ENCODE results near the gene FBXW4.
"Not testable (repeated sequence)": the region's sequence is repeated elsewhere in the genome, so short reads cannot be mapped to it uniquely, and the experiment has no call there.

Gene FBXW4

GRCh38 chr10:101655570-101655969 lies 39.4 kb downstream of the FBXW4 start:
- no peak for DNase-seq

- no peak for DNase-seq
Measured at GRCh38 chr10:101653536-101653935, 41.4 kb downstream of the FBXW4 start.

DNA sequence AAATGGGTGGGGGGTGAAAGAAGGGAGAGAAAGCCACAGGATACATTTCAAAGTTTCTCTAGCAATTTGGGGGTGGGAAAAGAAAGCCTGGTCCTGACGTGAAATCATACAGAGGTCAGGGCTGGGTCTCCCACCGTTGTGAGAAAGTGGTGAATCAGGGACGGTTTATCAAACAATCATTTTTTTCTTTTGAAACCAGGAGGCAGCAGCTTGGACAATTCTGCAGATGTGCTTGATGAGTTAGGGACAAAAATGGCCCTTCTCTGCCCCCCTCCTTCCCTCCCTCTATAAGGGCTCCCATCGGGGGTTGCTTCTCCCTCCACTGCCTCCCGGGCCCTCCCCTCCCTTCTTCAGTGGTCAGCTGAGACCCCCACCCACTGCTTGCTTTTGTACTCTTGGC lies 43.6 kb downstream of the FBXW4 start:
- no peak for DNase-seq

DNA sequence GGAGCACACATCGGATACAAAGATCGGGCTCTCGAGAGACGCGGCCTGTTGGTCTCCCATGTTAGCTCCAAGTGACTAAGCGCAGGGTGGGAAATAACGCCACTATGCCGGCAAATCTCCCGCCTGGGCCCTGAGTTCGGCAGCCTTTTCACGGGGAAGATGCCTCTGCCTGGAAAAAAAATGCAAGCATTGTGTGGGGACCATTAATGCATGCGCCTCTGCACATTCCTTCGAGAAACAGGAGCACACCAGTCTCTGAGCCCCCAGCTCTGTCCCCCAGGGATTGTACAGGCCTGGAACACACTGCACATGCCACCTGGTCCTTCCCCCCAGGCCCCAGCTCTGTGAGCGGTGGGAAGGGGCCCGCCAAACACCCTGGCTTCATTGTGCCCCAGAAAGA lies 44.1 kb downstream of the FBXW4 start:
- DNase-seq, result no peak

DNA sequence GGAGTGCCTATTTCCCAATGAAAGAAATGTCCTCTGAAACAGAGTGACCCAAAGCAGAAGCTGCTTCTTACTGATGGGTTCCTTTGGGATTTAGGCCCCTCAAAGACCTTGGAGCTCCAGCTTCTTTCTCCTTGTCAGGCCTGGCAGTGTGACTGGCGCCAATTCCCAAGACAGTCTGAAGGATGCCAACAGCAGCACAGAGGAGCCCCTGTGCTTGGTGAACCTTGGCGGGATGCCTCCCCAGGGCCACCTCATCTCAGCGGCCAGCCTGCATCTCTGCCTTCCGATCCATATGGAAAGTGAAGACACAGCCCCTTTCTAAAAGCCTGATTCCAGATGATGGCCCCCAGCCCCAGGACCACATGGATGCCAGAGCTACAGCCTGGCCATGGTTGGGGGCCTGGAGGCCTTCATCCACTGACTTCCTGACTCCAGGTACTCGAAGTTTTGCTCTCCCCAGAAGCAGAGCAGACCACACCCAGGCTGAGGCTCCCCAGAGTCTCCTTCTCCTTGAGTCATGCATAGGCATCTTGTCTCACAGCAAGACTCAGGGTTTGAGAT lies 45.4 kb downstream of the FBXW4 start:
- DNase-seq, result no peak

DNA sequence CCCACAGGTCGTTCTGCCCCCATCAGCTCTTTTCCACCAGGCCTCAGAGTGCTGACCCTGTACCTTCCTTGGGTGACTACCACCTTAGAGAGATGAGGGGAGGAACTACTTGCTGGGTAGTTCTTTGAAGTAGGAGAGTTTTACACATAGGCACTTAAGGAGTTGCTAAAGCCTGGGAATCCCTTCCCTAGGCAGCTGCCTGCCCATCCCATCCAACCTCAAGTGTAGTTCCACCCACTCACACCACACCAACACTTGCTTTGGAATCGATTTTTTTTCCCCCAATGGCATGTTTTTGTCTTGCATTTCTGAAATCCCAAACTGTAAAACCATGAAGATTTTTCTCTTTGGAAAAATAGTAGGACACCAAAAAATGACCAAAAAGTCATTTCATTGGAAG lies 47.7 kb downstream of the FBXW4 start:
- DNase-seq, result no peak

- no peak for DNase-seq
Measured at GRCh38 chr10:101646364-101646763, 48.6 kb downstream of the FBXW4 start.

DNA sequence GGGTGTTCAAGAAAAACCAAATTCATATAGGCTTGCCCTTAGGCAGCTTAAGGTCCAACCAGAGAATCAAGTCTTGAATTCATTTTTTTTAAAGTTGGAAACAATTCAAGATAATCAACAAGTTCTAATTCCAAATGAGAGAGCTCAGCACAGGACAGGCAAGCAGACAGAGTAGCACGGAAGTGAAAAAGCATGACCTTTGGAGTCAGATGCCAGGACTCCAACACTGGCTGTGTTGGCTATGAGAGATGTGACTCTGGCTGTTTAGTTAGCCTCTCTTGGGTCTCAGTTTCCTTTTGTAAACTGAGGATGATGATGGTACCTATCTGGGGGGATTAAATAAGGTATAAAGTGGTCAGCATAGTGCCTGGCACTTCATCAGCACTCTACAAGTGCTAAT lies 49.3 kb downstream of the FBXW4 start:
- DNase-seq, result no peak

- no peak for DNase-seq
Measured at GRCh38 chr10:101644002-101644401, 51.0 kb downstream of the FBXW4 start.

GRCh38 chr10:101643546-101643945 lies 51.4 kb downstream of the FBXW4 start:
- no peak for DNase-seq

DNA sequence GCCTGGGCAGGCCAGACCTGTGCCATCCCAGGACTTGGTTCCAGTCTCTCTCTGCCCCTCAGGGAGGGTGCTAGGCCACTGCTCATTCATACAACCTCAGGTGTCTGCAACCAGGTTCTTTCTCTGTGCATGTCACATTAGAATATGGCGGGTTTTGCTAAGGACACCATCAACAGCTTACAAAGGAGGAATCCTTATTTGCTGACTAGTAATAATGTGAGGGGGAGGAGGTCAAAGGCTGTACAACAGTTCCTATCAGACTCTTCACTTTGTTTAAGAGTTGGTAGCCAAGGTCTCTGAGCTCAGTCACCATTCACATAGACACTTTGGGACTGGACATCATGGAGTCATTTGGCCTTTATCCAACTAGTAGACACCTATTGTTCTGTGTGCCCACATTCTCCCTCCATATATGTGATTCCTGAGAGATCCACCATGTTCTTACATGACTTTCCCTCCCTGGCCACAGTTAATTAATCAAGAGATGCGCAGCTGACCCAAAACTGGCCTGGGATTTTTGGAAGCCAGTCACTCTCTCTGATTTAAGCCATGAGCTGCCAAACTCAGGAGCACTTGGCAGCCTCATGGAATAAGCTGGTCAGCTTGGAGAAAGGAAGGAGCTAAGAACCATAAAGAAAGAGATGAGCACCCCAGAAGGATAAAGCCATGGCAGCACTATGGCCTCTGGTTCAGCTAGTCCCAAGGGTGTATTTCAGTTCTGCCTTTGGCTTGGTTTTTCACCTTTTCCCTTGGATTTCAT lies 55.6 kb downstream of the FBXW4 start:
- no peak for DNase-seq

- DNase-seq, result not testable (repeated sequence)
Measured at GRCh38 chr10:101633510-101633909, 61.5 kb downstream of the FBXW4 start.

DNA sequence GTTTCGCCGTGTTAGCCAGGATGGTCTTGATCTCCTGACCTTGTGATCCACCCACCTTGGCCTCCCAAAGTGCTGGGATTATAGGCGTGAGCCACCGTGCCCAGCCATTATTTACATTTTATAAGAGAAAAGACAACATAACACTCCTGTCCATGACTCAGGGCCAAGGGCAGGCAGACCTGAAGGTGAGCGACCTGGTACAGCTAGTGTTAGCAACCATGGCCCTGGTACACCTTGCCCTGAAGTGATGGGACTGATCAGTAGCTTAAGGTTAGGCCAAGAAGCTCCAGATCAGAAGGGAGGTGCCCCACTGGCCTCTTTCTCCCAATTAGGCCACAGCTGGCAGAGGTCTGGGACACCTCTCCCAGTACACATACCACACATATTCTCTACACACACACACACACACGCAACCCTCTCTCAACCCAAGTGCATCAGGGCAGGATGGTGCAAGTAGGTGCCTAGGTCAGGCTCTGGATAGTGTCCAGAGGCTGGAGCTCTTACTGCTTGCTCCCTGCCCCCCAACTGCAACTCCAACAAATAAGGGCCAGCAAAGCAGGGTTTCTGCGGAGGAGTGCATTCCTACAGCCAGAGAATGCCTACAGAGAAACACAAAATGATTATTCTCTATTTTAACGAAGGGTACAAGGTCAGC lies 63.0 kb downstream of the FBXW4 start:
- no peak for DNase-seq

DNA sequence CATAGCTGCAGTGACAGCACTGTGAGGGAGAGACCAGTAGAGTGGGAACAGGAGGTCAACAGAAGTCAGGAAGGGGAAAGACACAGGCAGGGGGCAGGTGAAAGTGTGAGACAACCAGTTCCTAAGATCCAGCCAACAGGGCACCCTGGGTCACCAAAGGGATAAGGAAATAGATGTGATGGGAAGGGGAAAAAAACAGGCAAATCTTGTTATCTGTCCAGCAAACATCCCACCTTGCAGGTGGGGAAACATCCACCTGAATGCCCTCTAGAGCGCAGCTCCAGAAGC lies 64.4 kb downstream of the FBXW4 start:
- no peak for DNase-seq

DNA sequence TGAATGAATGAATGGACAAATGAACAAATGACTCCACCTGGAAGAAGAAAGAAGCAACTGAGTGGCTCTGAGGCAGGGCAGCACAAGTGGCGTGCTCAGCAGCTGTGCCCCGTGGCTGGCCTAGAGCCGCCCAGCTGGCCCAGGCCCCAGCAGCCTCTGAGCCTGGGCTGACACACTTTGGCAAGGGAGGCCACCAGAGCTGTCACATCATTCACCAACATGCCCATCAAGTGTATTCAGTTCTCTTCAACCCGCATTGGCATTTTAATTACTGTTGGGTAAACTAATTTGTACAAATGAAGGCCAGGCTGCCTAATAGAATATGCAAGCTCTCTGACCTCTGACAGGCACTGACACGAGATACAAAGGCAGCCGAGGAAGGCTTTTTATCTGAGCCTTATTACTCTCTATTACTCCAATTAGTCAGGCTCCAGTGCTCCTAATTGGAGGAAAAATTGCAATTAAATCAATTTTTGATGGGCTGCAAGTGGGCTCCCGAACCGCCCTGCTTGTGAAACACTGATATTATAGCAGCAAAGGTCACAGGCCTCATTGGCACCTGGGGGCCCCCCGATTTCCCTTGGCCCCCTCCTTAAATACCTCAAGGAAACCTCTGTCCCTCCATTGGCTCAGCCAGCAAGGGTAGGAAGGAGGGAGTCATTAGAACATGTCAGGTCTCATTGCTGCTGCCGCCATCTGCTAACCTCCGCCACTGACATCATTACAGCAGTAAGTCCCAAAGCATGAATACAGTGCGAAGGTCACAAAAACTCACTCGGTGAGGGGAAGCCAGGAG lies 64.9 kb downstream of the FBXW4 start:
- no peak for DNase-seq

DNA sequence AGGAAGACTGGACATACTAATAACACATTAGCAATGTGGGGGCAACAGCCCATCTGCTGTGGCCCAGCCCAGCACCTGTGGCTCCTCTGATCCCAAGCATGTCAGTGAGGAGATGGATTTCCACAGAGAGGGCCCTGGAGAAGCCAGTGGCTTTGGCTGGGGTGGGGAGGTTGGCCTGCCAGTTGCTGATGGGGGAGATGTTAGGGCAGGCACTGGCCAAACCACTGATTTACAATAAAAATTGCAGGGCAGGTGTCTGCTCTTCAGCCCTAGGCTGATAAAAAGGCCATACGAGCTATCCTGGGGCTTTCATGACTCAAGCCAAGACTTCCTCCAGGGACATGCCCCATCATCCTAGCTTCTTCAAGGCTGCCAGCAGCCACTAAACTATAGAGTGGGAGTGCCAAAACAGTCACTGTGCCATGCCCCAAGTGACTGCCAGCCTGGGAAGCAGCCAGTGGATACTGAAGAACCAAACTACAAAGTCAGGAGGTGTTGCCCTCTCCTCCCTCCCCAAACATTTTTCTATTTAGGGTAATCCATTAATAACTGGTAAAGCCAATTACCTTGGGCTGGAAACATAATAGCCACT lies 69.1 kb downstream of the FBXW4 start:
- no peak for DNase-seq

DNA sequence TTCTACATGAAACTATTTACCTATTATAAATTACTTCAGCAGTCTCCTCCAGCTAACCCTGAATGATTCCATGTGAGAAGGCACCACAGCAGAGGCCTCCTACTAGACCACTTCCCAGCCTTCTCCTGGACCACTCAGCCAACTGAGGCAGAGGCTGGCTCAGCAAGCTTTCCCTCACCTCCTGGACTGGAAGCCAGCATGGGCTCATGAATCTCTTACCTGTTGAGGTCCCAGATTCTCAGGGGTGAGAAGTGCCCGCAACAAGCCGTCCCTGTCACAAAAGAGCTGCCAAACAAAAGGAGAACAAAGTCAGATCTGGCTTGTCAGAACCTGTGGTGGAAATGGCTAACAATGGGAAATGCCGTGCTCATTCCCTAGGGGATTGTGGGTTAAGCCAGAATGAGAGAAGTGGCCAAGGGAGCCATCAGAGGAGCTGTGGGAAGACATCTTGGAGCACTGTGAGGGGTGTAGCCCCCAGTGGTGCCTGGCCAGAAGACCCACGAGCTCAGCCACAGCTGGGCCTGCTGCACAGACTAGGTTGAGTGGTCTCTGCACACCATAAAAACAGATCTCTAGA lies 70.4 kb downstream of the FBXW4 start:
- no peak for DNase-seq

DNA sequence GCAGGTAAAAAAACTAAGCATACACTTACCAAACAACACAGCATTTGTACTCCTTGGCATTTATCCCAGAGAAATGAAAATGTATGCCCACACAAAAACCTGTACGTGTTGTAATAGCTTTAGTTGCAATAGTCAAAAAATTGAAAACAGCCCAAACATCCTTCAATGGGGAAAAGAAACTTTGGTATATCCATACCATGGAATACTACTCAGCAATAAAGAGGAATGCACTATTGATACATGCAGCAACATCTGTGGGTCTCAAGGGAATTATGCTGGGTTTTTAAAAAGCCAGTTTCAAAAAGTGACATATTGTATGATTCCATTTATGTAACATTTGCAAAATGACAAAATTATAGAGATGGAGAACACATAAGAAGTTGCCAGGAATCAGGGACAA lies 71.4 kb downstream of the FBXW4 start:
- no peak for DNase-seq

DNA sequence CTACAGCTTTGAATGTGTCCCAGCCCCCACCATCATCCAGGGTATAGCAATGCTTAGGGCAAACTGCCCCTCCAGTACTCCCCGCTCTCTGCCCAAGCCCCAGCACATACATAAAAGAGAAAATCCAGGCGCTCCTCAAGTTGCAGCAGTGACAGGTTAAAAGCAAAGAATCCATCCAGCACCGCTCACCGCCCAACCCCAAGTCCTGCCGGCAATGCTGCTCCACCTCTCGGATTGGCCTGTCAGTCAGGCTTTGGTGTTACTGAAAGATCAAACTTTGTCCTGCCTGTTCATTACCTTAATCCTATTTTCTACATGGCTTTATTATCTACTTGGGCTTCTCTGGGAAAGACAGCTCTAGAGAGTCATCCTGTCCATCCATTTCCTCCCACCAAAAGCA lies 75.0 kb downstream of the FBXW4 start:
- no peak for DNase-seq

GRCh38 chr10:101618871-101619270 lies 76.1 kb downstream of the FBXW4 start:
- DNase-seq, result no peak

DNA sequence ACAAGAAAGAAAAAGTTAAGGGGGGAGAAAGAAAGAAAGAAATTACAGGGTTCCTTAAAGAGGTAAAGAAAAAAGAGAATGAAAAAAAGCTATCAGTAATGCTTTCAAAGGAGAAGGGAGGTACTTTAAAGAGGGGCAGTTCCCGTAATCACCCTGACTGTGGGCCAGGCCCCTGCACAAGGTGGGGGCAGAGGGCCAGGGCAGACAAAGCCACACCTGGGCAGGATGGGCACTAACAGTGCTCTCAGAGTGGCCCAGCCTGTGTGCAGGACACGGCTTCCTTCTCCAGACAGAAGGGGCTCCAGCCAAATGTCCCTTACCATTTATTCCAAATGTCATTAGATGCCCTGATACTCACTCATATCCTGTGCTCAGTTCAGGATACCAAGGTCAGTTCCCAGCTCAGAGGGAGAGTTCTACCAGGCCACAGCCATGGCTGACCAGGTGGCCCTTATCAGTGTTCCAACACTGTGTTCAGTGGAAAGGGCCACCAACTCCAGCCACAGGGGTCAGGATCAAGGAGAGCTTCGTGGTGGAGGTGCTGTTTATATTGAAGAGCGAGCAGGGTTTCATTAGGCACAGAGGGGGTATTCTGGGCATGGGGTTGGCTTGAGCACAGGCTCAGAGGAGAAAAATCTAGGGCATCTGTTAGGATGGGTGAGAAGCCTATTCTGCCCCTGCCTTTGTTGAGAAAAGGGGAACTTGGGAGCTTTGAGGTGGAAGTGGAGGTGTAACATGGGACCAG lies 77.0 kb downstream of the FBXW4 start:
- no peak for DNase-seq

DNA sequence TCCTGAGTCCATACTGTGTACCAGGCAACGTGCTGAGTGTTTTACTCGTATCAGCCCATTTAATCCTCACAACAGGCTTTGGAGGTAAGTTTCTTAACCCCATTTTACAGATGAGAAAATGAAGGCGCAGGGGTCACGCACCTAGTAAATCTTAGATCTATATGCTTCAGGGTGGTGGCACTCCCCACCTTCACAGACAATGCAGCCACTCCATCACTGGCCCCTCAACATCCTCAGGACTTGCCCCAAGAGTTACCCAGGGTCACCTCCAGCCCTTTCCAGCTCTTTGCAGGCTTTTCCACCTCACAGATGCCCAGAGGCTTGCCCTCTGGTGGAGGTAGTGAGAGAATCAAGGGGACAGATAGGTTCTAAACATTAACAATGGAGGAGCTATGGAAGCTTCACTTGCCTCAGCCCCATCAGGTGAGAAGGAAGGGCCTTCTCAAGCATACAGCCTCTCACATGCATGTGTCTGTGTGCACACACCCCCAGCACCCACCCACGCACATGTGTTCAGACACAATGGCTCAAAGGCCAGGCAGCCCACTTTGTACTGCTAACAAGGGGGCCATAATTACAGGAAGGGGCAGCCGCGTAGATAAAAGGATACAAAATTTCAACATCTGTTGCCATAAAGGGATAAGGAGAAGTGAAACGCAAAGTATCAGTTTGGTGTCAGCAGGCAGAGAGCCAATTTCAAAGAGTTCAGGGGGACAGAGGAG lies 77.7 kb downstream of the FBXW4 start:
- no peak for DNase-seq

All from CD4-positive, alpha-beta T cell treated with Interleukin-17A for 4 hours (primary cell).